A549 (cell line): ENCODE results near the gene PRPS1.

ENCODE experiments used
- CTCF ChIP-seq: fragments of >200 bp; sonication (Bioruptor Twin); formaldehyde crosslinking; IDR thresholded peaks from 3 replicates; pipeline ENCODE4 v1.5.1; 2016
- EHMT2 ChIP-seq: fragments of 200-600 bp; sonication (generic); IDR thresholded peaks from 2 replicates; pipeline ENCODE4 v1.6.1; 2016; ENCODE audit warnings: antibody characterized with exemption, low read depth, mild to moderate bottlenecking, moderate library complexity
- MAZ ChIP-seq: fragments of 150-350 bp; IDR thresholded peaks from 2 replicates; pipeline ENCODE4 v1.6.1; 2014; ENCODE audit warnings: antibody characterized with exemption, low read depth, low read length, borderline replicate concordance
- POLR2AphosphoS2 ChIP-seq: conservative IDR thresholded peaks from 2 replicates; pipeline ENCODE4 v1.6.1; 2012; ENCODE audit warnings: low read length, improper control_type of control experiment, inconsistent platforms
- RAD21 ChIP-seq, 2 experiments: fragments of >200 bp in 1 of 2; sonication (Bioruptor Twin) in 1 of 2; formaldehyde crosslinking in 1 of 2; IDR thresholded peaks in 1 of 2; conservative IDR thresholded peaks in 1 of 2; 2 replicates in 1 of 2; 3 replicates in 1 of 2; pipeline ENCODE4 v1.6.1; 2012 to 2018; ENCODE audit warnings: inconsistent platforms in 1 of 2
- RCOR1 ChIP-seq: fragments of 150-350 bp; IDR thresholded peaks from 2 replicates; pipeline ENCODE4 v1.6.1; 2014; ENCODE audit warnings: antibody characterized with exemption, low read length, low read depth
- SMC3 ChIP-seq: fragments of >200 bp; sonication (Bioruptor Twin); formaldehyde crosslinking; IDR thresholded peaks from 3 replicates; pipeline ENCODE4 v1.6.1; 2018; ENCODE audit warnings: inconsistent platforms

DNA sequence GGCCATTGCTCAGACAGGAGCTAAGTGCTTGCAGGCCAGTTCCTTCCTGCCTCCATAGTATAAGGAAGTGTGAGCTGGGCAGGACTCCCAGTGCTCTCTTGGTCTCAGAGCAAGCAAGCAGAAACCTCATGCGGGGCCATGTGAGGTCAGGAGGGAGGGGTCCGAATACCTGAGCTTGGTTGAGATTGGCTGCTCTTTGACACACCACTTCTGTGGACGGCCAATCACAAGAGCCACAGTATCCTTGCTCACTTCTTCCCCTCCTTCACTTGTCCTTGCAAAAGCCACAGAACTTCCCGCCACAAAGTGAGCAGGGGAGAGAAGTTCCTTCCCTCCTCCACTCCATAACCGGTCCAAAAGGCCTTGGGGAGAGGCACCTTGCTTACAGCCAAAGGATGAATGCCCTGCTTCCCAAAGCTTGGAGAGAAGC is 56.7 kb downstream of the PRPS1 start:
- TF ChIP-seq CTCF = no peak
- TF ChIP-seq MAZ = no peak
- no peak for TF ChIP-seq RCOR1
- no peak for TF ChIP-seq POLR2AphosphoS2
- no peak for TF ChIP-seq RAD21 (conservative IDR thresholded peaks at IDR 0.05 in 1 of 2, IDR thresholded peaks at IDR 0.05 in 1 of 2)
- no peak for TF ChIP-seq EHMT2
- no peak for TF ChIP-seq SMC3
